ENCODE measurements around the gene BBS1. TPM values are rescaled to one million over a fixed set of nuclear protein-coding genes. Genes with fewer than 3 reads are reported as not detected.

BBS1 gene
- total and polyA plus RNA-seq, 10 donors, result 5.2 to 60.5 (median 30.2) TPM

DNA sequence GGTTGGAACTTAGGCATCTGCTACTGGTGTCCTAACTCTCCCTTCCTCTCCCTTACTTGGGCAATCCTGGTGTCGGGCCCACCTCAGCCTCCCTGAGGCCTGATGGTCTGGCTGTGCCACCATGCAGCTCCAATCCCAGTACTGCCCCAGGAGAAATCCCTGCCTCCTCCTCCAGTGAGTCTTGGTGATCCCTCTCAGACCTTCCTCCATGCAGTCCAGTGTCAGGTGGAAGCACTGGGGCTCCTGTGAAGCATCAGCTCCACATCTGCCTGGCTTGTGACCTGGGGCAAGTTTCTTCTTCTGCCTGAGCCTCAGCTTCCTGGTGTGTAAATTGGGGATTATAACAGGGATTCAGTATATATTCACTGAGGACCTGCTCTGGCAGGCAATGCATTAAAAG lies 45.5 kb upstream of the BBS1 start:
- Histone ChIP-seq H3K9me3 (peaks cover 0 to 5% (median 1%) of the 10 kb centered on the region in 8 donors), H3K36me3 (no peaks in the 10 kb centered on the region), H3K27me3 (replicated peaks in 1 of 7) (no peaks in the 10 kb centered on the region), H3K27ac (peak overlapping the region in 4 of 8 donors; percentile 73 to 89 (median 84)), H3K4me1 (peaks cover 10 to 49% (median 39%) of the 10 kb centered on the region in 6 donors), H3K4me3 (peak overlapping the region in 1 of 8 donors; percentile 84)
- TF ChIP-seq POLR2A (IDR thresholded peaks at IDR 0.05), result no peak
- no peak for TF ChIP-seq POLR2AphosphoS5 (IDR thresholded peaks at IDR 0.05)
- TF ChIP-seq CTCF (IDR thresholded peaks at IDR 0.05 in 8 of 11, conservative IDR thresholded peaks at IDR 0.05 in 3 of 11), result no peak
- intact Hi-C loops (cut with DNase I; ENCODE audit: low total_unique reads), result no loop called here
- no peak for DNase-seq
- WGBS, 5 donors, result 57 to 92% (median 82%) methylated on average over 1 of the region's 1 CpG

- no peaks in the 10 kb centered on the region for H3K27me3 ChIP-seq (replicated peaks in 1 of 7)
- no peak for TF ChIP-seq POLR2A (IDR thresholded peaks at IDR 0.05)
- no peak for TF ChIP-seq CTCF (IDR thresholded peaks at IDR 0.05 in 8 of 11, conservative IDR thresholded peaks at IDR 0.05 in 3 of 11)
- TF ChIP-seq POLR2AphosphoS5 (IDR thresholded peaks at IDR 0.05), result no peak
- no peaks in the 10 kb centered on the region for H3K36me3 ChIP-seq
- H3K4me1 ChIP-seq, result peaks cover 10 to 54% (median 41%) of the 10 kb centered on the region in 6 donors
- H3K27ac ChIP-seq, result peak overlapping the region in 7 of 8 donors; percentile 46 to 89 (median 80)
- DNase-seq, result no peak
- intact Hi-C loops (cut with DNase I; ENCODE audit: low total_unique reads), result no loop called here
- H3K4me3 ChIP-seq, result peak overlapping the region; percentile 33 to 84 (median 60)
- H3K9me3 ChIP-seq, result peaks cover 0 to 5% (median 1%) of the 10 kb centered on the region in 8 donors
- 29 to 52% (median 41%) methylated on average over 19 of the region's 19 CpGs for WGBS, 5 donors
These were observed 44.8 kb upstream of the BBS1 start for GRCh38 chr11:66465373-66466224.

GRCh38 chr11:66466225-66467033 lies 44.0 kb upstream of the BBS1 start, which contains the start of gene PELI3:
TSS of gene PELI3 (plus strand) at chr11:66466905. CDS start at chr11:66468129, 1,224 bp downstream.
- WGBS, 5 donors, result 0 to 1% (median 1%) methylated on average over 29 to 63 of the region's 63 CpGs
- H3K9me3 ChIP-seq, result peaks cover 0 to 5% (median 1%) of the 10 kb centered on the region in 8 donors
- peak within 1 kb of the TSS; percentile 33 to 84 (median 60) for H3K4me3 ChIP-seq
- TF ChIP-seq CTCF (IDR thresholded peaks at IDR 0.05 in 8 of 11, conservative IDR thresholded peaks at IDR 0.05 in 3 of 11) (no peak), POLR2A (IDR thresholded peaks at IDR 0.05) (peak in 1 of 3 donors; percentile 20), POLR2AphosphoS5 (IDR thresholded peaks at IDR 0.05) (peak; percentile 79 to 85 (median 80))
- intact Hi-C loops (cut with DNase I; ENCODE audit: low total_unique reads), result no loop called here
- peaks cover 0 to 4% (median 0%) of the 10 kb centered on the region in 6 donors for H3K36me3 ChIP-seq
- peaks cover 10 to 54% (median 41%) of the 10 kb centered on the region in 6 donors for H3K4me1 ChIP-seq
- DNase-seq, result peak; percentile 98
- peak within 1 kb of the TSS; percentile 3 to 89 (median 78) for H3K27ac ChIP-seq
- H3K27me3 ChIP-seq (replicated peaks in 1 of 7), result no peaks in the 10 kb centered on the region
